HepG2 (cell line): Measurements from ENCODE around the gene ROM1. TPM values are rescaled to one million over a fixed set of nuclear protein-coding genes. Genes with fewer than 3 reads are reported as not detected.

ENCODE experiments used
- AGO2 ChIP-seq: fragments of 200-400 bp; formaldehyde crosslinking; optimal IDR thresholded peaks from 2 replicates; pipeline ENCODE3; 2017; ENCODE audit warnings: mild to moderate bottlenecking, low read depth, low read length, moderate library complexity
- EHMT2 ChIP-seq: fragments of 200-600 bp; sonication (generic); IDR thresholded peaks from 2 replicates; pipeline ENCODE4 v1.7.0; 2017; ENCODE audit warnings: antibody characterized with exemption, low read depth, low read length, borderline replicate concordance
- FIP1L1 ChIP-seq: fragments of 200-400 bp; formaldehyde crosslinking; IDR thresholded peaks from 2 replicates; pipeline ENCODE4 v1.6.1; 2018; ENCODE audit warnings: low read depth, mild to moderate bottlenecking, low read length, moderate library complexity, borderline replicate concordance; ENCODE audit not compliant: insufficient read depth
- FOXK1 ChIP-seq: sonication (generic); formaldehyde crosslinking; IDR thresholded peaks from 2 replicates; pipeline ENCODE4 v1.4.0; 2020; ENCODE audit warnings: low read depth, missing genetic modification reagents, borderline replicate concordance
- GABPA ChIP-seq, 2 experiments: IDR thresholded peaks; 2 replicates each; pipeline ENCODE4 v1.6.1; 2011 to 2016; ENCODE audit warnings: low read depth in 2 of 2, low read length in 1 of 2, missing biosample characterization in 1 of 2, missing genetic modification characterization in 1 of 2
- GPN1 ChIP-seq: sonication (generic); formaldehyde crosslinking; IDR thresholded peaks from 2 replicates; pipeline ENCODE4 v1.5.1; 2020; ENCODE audit warnings: missing genetic modification reagents, borderline replicate concordance
- HMGA1 ChIP-seq: sonication (generic); formaldehyde crosslinking; conservative IDR thresholded peaks from 2 replicates; pipeline ENCODE4 v1.4.0; 2020; ENCODE audit warnings: missing genetic modification reagents
- KDM2A ChIP-seq: sonication (generic); formaldehyde crosslinking; IDR thresholded peaks from 2 replicates; pipeline ENCODE4 v1.4.0; 2020; ENCODE audit warnings: low read depth, missing genetic modification reagents, borderline replicate concordance
- NFE2 ChIP-seq: sonication (generic); formaldehyde crosslinking; IDR thresholded peaks from 2 replicates; pipeline ENCODE4 v1.4.0; 2020; ENCODE audit warnings: missing genetic modification reagents
- NRL ChIP-seq: sonication (generic); formaldehyde crosslinking; IDR thresholded peaks from 2 replicates; pipeline ENCODE4 v1.5.0; 2020; ENCODE audit warnings: missing genetic modification reagents, mild to moderate bottlenecking, moderate library complexity, borderline replicate concordance
- POGZ ChIP-seq: sonication (generic); formaldehyde crosslinking; IDR thresholded peaks from 2 replicates; pipeline ENCODE4 v1.4.0; 2020; ENCODE audit warnings: mild to moderate bottlenecking, missing genetic modification reagents
- RELA ChIP-seq: sonication (generic); formaldehyde crosslinking; IDR thresholded peaks from 2 replicates; pipeline ENCODE4 v1.4.0; 2020; ENCODE audit warnings: missing genetic modification reagents
- SMYD3 ChIP-seq: sonication (generic); formaldehyde crosslinking; IDR thresholded peaks from 2 replicates; pipeline ENCODE4 v1.8.1; 2023; ENCODE audit warnings: mild to moderate bottlenecking, missing genetic modification reagents
- TP53 ChIP-seq: sonication (generic); formaldehyde crosslinking; conservative IDR thresholded peaks from 2 replicates; pipeline ENCODE4 v1.4.0; 2020; ENCODE audit warnings: missing genetic modification reagents
- ZNF253 ChIP-seq: sonication (generic); formaldehyde crosslinking; IDR thresholded peaks from 2 replicates; pipeline ENCODE4 v1.8.0; 2022; ENCODE audit warnings: mild to moderate bottlenecking, missing genetic modification reagents, borderline replicate concordance
- ZNF263 ChIP-seq: sonication (generic); formaldehyde crosslinking; IDR thresholded peaks from 2 replicates; pipeline ENCODE4 v1.4.0; 2020; ENCODE audit warnings: missing genetic modification reagents
- ZNF350 ChIP-seq: sonication (generic); formaldehyde crosslinking; IDR thresholded peaks from 2 replicates; pipeline ENCODE4 v1.4.0; 2020; ENCODE audit warnings: mild to moderate bottlenecking, low read depth, missing genetic modification reagents, borderline replicate concordance
- ZNF547 ChIP-seq: sonication (generic); formaldehyde crosslinking; IDR thresholded peaks from 2 replicates; pipeline ENCODE4 v1.5.1; 2020; ENCODE audit warnings: mild to moderate bottlenecking, missing genetic modification reagents
- ZNF670 ChIP-seq: sonication (generic); formaldehyde crosslinking; IDR thresholded peaks from 2 replicates; pipeline ENCODE4 v1.8.0; 2022; ENCODE audit warnings: mild to moderate bottlenecking, missing genetic modification reagents, borderline replicate concordance
- ZNF761 ChIP-seq: sonication (generic); formaldehyde crosslinking; conservative IDR thresholded peaks from 2 replicates; pipeline ENCODE4 v1.4.0; 2020; ENCODE audit warnings: mild to moderate bottlenecking, missing genetic modification reagents
- polyA plus RNA-seq, 8 experiments: library from polyadenylated mRNA; depleted of rRNA in 3 of 8; stranded (reverse) in 7 of 8; unstranded in 1 of 8; fragments of >200 nt; fragmentation: Illumina TruSeq in 4 of 8; extraction: Trizol in 4 of 8; gene quantifications; 2 replicates each; pipeline versions ENCODE4 v1.2.1 to v1.2.3, GENCODE V29; 2011 to 2016; ENCODE audit warnings: low read depth in 4 of 8, missing spikeins in 1 of 8, mixed read lengths in 1 of 8; ENCODE audit not compliant: insufficient read depth in 1 of 8
- total RNA-seq, 5 experiments: library from RNA; depleted of rRNA; stranded (reverse); fragments of >200 nt; fragmentation: Illumina TruSeq; extraction: Trizol; gene quantifications; 2 replicates each; pipeline ENCODE4 v1.2.3, GENCODE V29; 2016; ENCODE audit warnings: low read depth in 1 of 5
- TF ChIP-seq, protein P1 (sequence below): sonication (generic); formaldehyde crosslinking; IDR thresholded peaks from 2 replicates; pipeline ENCODE4 v1.4.0; 2020; ENCODE audit warnings: missing genetic modification reagents
- TF ChIP-seq, protein P2 (sequence below): sonication (generic); formaldehyde crosslinking; IDR thresholded peaks from 2 replicates; pipeline ENCODE4 v1.8.1; 2023; ENCODE audit warnings: mild to moderate bottlenecking, inconsistent platforms, moderate library complexity, missing genetic modification reagents, borderline replicate concordance
- TF ChIP-seq, protein P3 (sequence below): sonication (generic); formaldehyde crosslinking; IDR thresholded peaks from 2 replicates; pipeline ENCODE4 v1.5.0; 2020; ENCODE audit warnings: missing genetic modification reagents
- TF ChIP-seq, protein P4 (sequence below): sonication (generic); formaldehyde crosslinking; IDR thresholded peaks from 2 replicates; pipeline ENCODE4 v1.4.0; 2020; ENCODE audit warnings: mild to moderate bottlenecking, missing genetic modification reagents

Gene ROM1
- total and polyA plus RNA-seq, 2 of the 13 experiments (the other 11 are each of a cell fraction or from before 2014, with no cell fraction given) = 1.2 to 2.4 TPM

DNA sequence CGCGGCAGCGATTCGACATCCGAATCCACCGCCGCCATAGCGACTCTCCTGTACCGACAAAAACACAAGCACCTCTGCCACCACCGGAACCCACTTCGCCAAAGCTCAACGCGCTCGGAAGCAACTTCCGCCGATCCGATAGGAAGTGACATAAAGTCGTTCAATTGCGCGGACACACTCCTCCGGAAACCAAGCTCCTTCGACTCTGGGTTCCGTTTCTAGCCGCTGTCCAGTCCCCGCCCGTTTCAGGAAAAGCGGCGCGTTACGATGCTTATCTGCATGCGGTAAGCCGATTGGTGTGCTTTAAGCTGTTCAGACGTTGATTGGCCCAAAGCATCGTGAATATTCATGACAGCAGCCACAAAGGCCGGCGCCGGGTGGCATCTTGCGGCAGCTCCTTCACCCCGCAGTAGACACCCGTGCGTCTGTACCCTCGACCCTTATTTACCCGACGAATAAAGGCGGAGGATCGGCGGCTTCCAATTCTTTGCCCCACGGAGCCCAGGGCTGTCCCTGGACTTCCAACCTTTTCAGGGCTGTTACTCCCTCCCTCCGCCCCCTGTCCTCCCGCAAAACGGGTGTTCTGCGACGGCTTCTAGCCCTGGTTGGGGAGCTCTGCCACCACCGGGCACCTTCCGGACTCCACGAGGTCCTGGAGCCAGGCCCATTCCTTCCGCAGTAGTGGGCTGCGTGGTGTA, 21.5 kb upstream of the ROM1 start, which contains the start of gene TUT1 (continued):
- TF ChIP-seq, protein P1, sequence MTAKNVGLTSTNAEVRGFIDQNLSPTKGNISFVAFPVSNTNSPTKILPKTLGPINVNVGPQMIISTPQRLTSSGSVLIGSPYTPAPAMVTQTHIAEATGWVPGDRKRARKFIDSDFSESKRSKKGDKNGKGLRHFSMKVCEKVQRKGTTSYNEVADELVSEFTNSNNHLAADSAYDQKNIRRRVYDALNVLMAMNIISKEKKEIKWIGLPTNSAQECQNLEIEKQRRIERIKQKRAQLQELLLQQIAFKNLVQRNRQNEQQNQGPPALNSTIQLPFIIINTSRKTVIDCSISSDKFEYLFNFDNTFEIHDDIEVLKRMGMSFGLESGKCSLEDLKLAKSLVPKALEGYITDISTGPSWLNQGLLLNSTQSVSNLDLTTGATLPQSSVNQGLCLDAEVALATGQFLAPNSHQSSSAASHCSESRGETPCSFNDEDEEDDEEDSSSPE = peak; percentile 92
- TF ChIP-seq ZNF263 (CRISPR knock-in tag) (no peak), EHMT2 (no peak; the same call in 1 of the 2 replicates), RELA (no peak), ZNF350 (CRISPR knock-in tag) (peak; percentile 95), FOXK1 (CRISPR knock-in tag) (peak; percentile 98), KDM2A (CRISPR knock-in tag) (peak; percentile 97), ZNF547 (CRISPR knock-in tag) (0 out of 2 replicates have a peak, but pooled peaks have one; percentile 22), AGO2 (peak; percentile 78), ZNF761 (peak; percentile 70; the same call in 1 of the 2 replicates), ZNF670 (peak; percentile 57; the same call in 1 of the 2 replicates), FIP1L1 (peak; percentile 50; the same call in 1 of the 2 replicates), NFE2 (CRISPR knock-in tag) (no peak), SMYD3 (CRISPR knock-in tag) (peak; percentile 95), GABPA (IDR thresholded peaks at IDR 0.05; ENCODE audit: low read depth, low read length) (peak; percentile 98), GABPA (CRISPR knock-in tag; IDR thresholded peaks at IDR 0.05; ENCODE audit: low read depth) (peak; percentile 100), POGZ (CRISPR knock-in tag) (peak; percentile 94), NRL (CRISPR knock-in tag) (peak; percentile 1; the same call in 1 of the 2 replicates), ZNF253 (0 out of 2 replicates have a peak, but pooled peaks have one; percentile 15), HMGA1 (CRISPR knock-in tag) (no peak), TP53 (CRISPR knock-in tag) (0 out of 2 replicates have a peak, but pooled peaks have one; percentile 22), GPN1 (CRISPR knock-in tag) (no peak)
- TF ChIP-seq, protein P2, sequence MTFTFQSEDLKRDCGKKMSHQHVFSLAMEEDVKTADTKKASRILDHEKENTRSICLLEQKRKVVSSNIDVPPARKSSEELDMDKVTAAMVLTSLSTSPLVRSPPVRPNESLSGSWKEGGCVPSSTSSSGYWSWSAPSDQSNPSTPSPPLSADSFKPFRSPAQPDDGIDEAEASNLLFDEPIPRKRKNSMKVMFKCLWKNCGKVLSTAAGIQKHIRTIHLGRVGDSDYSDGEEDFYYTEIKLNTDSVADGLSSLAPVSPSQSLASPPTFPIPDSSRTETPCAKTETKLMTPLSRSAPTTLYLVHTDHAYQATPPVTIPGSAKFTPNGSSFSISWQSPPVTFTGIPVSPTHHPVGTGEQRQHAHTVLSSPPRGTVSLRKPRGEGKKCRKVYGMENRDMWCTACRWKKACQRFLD (CRISPR knock-in tag) = no peak
- TF ChIP-seq, protein P3, sequence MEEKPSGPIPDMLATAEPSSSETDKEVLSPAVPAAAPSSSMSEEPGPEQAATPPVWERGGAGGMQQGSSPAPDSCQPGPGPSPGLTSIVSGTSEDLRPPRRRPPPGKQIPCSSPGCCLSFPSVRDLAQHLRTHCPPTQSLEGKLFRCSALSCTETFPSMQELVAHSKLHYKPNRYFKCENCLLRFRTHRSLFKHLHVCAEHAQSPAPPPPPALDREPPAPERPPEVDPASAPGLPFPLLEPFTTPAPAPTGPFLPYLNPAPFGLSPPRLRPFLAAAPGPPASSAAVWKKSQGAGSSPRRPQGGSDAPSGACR (CRISPR knock-in tag) = peak; percentile 65; the same call in 1 of the 2 replicates
- TF ChIP-seq, protein P4, sequence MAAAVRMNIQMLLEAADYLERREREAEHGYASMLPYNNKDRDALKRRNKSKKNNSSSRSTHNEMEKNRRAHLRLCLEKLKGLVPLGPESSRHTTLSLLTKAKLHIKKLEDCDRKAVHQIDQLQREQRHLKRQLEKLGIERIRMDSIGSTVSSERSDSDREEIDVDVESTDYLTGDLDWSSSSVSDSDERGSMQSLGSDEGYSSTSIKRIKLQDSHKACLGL (CRISPR knock-in tag) = peak; percentile 76; the same call in 1 of the 2 replicates
